GM12875 (cell line): ENCODE measurements around the gene ZNF469.
"Not testable (repeated sequence)": the region's sequence is repeated elsewhere in the genome, so short reads cannot be mapped to it uniquely, and the experiment has no call there.

Experiments
- H3K4me3 ChIP-seq: one replicate; pipeline ENCODE4 v1.5.1; 2011; ENCODE audit warnings: low read depth, low read length, control low read depth
- TF ChIP-seq, protein P1 (sequence below): IDR thresholded peaks from 2 replicates; pipeline ENCODE4 v1.5.1; 2011; ENCODE audit warnings: low read depth, mild to moderate bottlenecking, control low read depth, inconsistent platforms, low read length, moderate library complexity, borderline replicate concordance; ENCODE audit not compliant: insufficient read depth

Gene ZNF469

DNA sequence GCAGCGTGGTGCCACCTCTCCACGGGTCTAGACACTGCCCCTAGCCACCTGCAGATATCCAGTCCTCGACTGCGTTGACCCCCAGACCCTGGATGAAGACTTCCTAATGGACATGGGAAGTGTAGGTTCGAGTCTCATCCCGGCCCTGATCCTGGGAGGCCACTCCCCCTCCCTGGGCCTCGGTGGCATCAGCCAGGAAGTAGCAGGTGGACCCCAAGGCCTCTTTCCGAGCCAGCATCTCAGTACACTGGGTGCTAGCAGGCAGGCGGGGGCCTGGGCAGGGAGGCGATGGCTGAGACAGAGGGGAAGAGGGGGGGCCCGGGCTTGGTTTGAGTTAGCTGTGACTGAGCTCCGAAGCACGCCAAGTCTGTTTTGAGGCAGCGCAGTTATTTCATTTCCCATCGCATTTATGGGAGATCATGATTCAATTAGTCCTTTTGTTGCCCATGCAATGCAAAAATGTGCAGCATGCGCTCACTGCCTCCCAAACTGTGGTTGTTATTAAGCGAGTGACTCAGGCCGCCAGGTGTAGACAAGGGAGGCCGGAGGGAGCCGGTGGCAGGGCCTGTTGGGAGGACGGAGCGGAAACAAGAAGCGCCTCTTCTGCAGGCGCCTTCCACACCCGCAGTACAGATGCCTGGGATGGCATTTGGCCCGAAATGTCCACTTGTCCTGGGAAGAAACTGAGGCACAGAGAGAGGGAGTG lies 25.3 kb upstream of the ZNF469 start:
- H3K4me3 ChIP-seq, result no peak overlapping the region
- TF ChIP-seq, protein P1, sequence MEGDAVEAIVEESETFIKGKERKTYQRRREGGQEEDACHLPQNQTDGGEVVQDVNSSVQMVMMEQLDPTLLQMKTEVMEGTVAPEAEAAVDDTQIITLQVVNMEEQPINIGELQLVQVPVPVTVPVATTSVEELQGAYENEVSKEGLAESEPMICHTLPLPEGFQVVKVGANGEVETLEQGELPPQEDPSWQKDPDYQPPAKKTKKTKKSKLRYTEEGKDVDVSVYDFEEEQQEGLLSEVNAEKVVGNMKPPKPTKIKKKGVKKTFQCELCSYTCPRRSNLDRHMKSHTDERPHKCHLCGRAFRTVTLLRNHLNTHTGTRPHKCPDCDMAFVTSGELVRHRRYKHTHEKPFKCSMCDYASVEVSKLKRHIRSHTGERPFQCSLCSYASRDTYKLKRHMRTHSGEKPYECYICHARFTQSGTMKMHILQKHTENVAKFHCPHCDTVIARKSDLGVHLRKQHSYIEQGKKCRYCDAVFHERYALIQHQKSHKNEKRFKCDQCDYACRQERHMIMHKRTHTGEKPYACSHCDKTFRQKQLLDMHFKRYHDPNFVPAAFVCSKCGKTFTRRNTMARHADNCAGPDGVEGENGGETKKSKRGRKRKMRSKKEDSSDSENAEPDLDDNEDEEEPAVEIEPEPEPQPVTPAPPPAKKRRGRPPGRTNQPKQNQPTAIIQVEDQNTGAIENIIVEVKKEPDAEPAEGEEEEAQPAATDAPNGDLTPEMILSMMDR, result no peak

DNA sequence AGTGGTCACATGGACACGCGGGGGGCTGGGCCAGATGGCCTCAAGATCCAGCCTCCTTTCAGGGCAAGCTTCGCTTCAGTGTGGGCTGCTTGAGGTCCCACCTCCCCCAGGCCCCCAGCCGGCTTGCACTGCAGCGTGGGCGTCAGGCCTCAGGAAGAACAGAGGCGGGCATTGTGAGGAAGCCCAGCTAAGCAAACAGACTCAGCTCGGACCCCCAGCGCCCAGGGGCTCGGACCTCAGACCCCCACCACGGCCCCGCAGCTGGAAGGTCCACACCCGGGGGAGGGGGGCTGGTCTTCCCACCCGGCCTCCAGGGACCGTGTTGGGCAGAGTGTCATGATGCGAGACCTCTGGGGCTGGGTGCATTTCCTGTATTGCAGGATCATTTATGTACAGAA lies 24.7 kb upstream of the ZNF469 start:
- no peak overlapping the region for H3K4me3 ChIP-seq
- TF ChIP-seq, protein P1, result no peak

DNA sequence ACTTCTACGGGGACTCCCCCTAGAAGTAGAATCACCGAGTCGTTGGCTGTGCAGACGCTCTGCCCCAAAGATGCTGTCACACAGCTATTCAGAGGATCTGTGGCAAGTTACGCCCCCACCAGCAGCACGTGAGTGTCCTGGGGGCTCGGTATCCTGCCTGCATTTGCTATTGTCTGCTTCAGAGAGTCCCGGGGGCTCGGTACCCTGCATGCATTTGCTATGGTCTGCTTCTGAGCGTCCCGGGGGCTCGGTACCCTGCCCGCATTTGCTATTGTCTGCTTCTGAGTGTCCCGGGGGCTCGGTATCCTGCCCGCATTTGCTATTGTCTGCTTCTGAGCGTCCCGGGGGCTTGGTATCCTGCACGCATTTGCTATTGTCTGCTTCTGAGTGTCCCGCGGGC lies 23.8 kb upstream of the ZNF469 start:
- no peak overlapping the region for H3K4me3 ChIP-seq
- TF ChIP-seq, protein P1, result no peak

DNA sequence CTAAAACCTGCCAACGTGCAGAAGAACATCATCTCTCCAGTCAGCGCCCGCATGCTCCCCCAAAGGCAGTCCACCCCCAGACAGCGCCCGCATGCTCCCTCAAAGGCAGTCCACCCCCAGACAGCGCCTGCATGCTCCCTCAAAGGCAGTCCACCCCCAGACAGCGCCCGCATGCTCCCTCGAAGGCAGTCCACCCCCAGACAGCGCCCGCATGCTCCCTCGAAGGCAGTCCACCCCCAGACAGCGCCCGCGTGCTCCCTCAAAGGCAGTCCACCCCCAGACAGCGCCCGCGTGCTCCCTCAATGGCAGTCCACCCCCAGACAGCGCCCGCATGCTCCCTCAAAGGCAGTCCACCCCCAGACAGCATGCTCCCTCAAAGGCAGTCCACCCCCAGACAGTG lies 22.4 kb upstream of the ZNF469 start:
- H3K4me3 ChIP-seq, result not testable (repeated sequence)

DNA sequence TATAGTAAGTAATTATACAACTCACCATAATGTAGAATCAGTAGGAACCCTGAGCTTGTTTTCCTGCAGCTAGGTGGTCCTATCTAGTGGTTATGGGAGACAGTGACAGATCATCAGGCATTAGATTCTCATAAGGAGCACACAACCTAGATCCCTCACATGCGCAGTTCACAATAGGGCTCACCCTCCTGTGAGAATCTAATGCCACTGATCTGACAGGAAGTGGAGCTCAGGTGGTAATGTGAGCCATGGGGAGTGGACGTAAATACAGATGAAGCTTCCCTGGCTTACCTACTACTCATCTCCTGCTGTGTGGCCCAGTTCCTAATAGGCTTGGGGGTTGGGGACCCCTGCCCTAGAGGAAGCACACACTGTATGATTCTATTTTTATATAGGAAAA lies 21.8 kb upstream of the ZNF469 start:
- TF ChIP-seq, protein P1, result no peak
- H3K4me3 ChIP-seq, result no peak overlapping the region

DNA sequence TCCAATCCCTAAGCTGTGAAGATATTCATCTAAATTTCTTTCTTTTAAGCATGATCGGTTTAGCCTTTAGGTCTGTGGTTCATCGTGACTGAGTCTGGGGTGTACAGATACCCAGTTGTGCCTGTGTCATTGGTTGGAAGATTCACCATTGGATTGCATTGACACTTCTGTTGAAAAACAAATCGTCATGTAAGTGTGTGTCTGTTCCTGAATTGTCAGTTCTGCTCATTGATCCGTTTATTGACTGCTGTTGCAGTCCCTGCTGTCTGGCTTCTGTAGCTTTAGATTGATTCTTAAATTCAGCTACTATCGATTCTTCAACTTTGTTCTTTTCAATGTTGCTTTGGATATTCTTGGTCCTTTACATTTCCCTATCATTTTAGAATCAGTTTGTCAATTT lies 21.0 kb upstream of the ZNF469 start:
- TF ChIP-seq, protein P1, result no peak
- no peak overlapping the region for H3K4me3 ChIP-seq

DNA sequence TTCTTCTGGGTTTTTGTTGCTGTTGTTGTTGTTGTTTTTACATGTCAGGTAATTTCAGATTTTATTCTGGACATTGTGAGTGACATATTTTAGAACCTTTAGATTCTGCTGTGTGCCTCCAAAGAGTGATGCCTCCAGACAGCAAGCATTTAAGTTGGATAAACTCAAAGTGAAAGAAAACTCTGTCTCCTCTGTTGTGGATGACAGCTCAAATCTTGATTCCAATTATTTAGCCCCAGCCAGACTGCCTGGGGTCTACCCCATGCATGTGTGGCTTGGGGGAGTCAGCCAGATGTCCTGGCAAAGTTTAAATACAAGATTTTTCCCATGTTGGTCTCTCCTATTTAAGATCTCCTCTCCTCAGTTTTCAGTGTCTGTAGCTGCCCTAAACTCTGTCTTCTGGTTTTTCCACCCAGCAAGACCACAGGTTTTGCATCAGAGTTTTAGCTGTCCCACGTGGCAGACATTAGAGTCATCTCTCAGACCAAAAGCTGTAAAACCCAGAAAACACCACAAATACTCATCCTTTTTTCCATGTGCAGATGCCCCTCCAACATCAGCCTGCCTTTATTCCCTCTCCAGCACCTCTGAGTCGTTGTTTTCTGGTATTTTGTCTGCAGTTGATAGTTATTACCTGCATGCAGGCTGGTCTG lies 19.4 kb upstream of the ZNF469 start:
- TF ChIP-seq, protein P1, result no peak
- no peak overlapping the region for H3K4me3 ChIP-seq
